Measurements from ENCODE around the gene UBE3A. TPM values are rescaled to one million over a fixed set of nuclear protein-coding genes. Genes with fewer than 3 reads are reported as not detected.

Gene UBE3A
- total RNA-seq, 4 donors from 2014 or later: 73.9 to 97.6 (median 80.1) TPM

DNA sequence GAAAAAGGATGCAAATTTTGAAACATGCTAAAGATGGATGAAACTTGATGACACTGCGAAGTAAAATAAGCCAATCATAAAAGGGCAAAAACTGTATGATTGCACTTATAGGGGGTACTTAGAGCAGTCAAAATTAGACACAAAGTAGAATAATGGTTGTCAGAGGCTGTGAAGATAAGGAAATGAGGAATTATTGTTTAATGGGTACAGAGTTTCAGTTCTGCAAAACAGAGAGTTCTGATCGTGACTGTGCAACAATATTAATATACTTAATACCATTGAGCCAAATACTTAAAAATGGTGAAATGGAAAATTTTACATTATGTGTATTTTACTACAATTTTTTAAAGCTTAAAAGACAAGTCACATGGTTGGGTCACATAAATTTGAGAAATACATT, 35.1 kb downstream of the UBE3A start:
- H3K4me3 ChIP-seq: no peak overlapping the region
- peaks cover 6 to 30% (median 25%) of the 10 kb centered on the region in 4 donors for H3K4me1 ChIP-seq
- 89% methylated on average over 2 of the region's 2 CpGs for WGBS
- peaks cover 0 to 22% (median 11%) of the 10 kb centered on the region in 4 donors for H3K9me3 ChIP-seq
- intact Hi-C loops (cut with DNase I): no loop called here
- peaks cover 12 to 37% (median 26%) of the 10 kb centered on the region in 4 donors for H3K36me3 ChIP-seq
- no peaks in the 10 kb centered on the region for H3K27me3 ChIP-seq
- DNase-seq (ENCODE audit: extremely low spot score): no peak
- TF ChIP-seq POLR2A (IDR thresholded peaks at IDR 0.05; ENCODE audit: low read depth) (no peak), POLR2AphosphoS5 (IDR thresholded peaks at IDR 0.05) (no peak), EP300 (IDR thresholded peaks at IDR 0.05) (no peak)
- TF ChIP-seq, protein P1, sequence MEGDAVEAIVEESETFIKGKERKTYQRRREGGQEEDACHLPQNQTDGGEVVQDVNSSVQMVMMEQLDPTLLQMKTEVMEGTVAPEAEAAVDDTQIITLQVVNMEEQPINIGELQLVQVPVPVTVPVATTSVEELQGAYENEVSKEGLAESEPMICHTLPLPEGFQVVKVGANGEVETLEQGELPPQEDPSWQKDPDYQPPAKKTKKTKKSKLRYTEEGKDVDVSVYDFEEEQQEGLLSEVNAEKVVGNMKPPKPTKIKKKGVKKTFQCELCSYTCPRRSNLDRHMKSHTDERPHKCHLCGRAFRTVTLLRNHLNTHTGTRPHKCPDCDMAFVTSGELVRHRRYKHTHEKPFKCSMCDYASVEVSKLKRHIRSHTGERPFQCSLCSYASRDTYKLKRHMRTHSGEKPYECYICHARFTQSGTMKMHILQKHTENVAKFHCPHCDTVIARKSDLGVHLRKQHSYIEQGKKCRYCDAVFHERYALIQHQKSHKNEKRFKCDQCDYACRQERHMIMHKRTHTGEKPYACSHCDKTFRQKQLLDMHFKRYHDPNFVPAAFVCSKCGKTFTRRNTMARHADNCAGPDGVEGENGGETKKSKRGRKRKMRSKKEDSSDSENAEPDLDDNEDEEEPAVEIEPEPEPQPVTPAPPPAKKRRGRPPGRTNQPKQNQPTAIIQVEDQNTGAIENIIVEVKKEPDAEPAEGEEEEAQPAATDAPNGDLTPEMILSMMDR (IDR thresholded peaks at IDR 0.05): no peak
- H3K27ac ChIP-seq (replicated peaks in 1 of 4): no peak overlapping the region

DNA sequence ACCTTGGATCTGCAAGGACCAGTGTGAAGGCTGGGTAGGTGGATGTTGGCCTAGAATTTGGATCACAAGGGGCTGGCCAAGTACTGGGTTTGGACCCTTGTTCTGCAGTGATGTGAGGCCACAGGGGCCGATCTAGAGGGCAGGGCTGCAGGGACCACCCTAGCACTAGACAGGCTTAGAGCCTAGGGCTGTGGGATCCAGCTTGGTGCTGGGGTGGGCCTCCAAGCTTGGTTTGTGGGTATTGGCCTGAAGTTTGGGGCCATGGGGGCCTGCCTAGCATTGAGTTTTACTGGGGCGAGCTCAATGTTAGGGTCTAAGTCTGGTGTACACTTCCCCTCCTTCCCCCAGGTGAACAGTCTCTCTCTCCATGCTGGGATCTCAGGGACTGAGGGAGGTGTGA, 36.5 kb downstream of the UBE3A start:
- TF ChIP-seq POLR2A (IDR thresholded peaks at IDR 0.05; ENCODE audit: low read depth): no peak
- Histone ChIP-seq H3K36me3 (peaks cover 12 to 37% (median 26%) of the 10 kb centered on the region in 4 donors), H3K27ac (replicated peaks in 1 of 4) (no peak overlapping the region), H3K4me1 (peaks cover 6 to 20% (median 14%) of the 10 kb centered on the region in 4 donors), H3K27me3 (no peaks in the 10 kb centered on the region), H3K4me3 (no peak overlapping the region), H3K9me3 (peaks cover 0 to 22% (median 11%) of the 10 kb centered on the region in 4 donors)
- no peak for DNase-seq (ENCODE audit: extremely low spot score)
- 86% methylated on average over 1 of the region's 2 CpGs for WGBS
- intact Hi-C loops (cut with DNase I): no loop called here

DNA sequence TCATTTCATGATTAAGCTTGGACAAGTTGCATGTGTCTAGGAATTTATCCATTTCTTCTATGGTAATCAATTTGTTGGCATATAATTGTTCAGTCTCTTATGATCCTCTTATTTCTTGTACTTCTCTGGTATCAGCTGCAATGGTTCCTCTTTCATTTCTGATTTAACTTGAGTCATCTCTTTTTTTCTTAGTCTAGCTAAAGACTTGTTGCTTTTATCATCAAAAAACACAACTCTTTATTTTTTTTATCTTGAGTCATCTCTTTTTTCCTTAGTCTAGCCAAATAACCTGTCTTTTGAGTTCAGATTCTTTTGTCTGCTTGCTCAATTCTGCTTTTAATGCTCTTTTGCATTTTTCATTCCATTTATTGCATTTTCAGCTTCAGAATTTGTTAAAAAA, 37.3 kb downstream of the UBE3A start:
- intact Hi-C loops (cut with DNase I): no loop called here
- DNase-seq (ENCODE audit: extremely low spot score): no peak
- H3K4me1 ChIP-seq: peaks cover 6 to 18% (median 10%) of the 10 kb centered on the region in 4 donors
- H3K36me3 ChIP-seq: peaks cover 12 to 37% (median 26%) of the 10 kb centered on the region in 4 donors
- H3K27ac ChIP-seq (replicated peaks in 1 of 4): no peak overlapping the region
- H3K9me3 ChIP-seq: peaks cover 0 to 22% (median 11%) of the 10 kb centered on the region in 4 donors
- no peak overlapping the region for H3K4me3 ChIP-seq
- no peaks in the 10 kb centered on the region for H3K27me3 ChIP-seq
- TF ChIP-seq POLR2A (IDR thresholded peaks at IDR 0.05; ENCODE audit: low read depth) (no peak), EP300 (IDR thresholded peaks at IDR 0.05) (no peak), POLR2AphosphoS5 (IDR thresholded peaks at IDR 0.05) (no peak)
- TF ChIP-seq, protein P1 (IDR thresholded peaks at IDR 0.05): no peak

DNA sequence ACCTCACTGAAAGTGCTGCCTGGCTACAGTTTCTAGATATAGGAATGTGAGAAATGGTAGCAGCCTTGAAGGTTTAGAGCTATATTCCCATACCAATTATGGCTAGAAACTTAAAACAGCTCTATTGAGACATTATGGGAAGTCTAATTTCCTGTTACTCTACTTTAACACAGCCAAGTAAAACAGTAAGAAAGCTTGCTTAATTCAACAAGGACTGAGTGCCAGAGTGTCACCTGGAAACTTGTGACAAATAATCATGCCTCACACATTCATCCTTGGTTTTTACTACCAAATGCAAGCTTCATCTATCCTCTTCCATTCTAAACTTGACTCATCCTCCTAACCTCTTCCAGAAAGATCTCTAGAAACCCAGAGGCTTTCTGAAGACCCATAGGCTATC, 41.7 kb downstream of the UBE3A start:
- TF ChIP-seq POLR2A (IDR thresholded peaks at IDR 0.05; ENCODE audit: low read depth): no peak
- no peak for TF ChIP-seq POLR2AphosphoS5 (IDR thresholded peaks at IDR 0.05)
- TF ChIP-seq, protein P1 (IDR thresholded peaks at IDR 0.05): no peak
- TF ChIP-seq EP300 (IDR thresholded peaks at IDR 0.05): no peak
- H3K4me3 ChIP-seq: no peak overlapping the region
- no peaks in the 10 kb centered on the region for H3K27me3 ChIP-seq
- H3K36me3 ChIP-seq: peaks cover 0 to 8% (median 5%) of the 10 kb centered on the region in 4 donors
- H3K9me3 ChIP-seq: peaks cover 0 to 12% (median 7%) of the 10 kb centered on the region in 4 donors
- no peak overlapping the region for H3K27ac ChIP-seq (replicated peaks in 1 of 4)
- H3K4me1 ChIP-seq: peaks cover 4 to 31% (median 24%) of the 10 kb centered on the region in 4 donors
- intact Hi-C loops (cut with DNase I): no loop called here
- DNase-seq (ENCODE audit: extremely low spot score): no peak

DNA sequence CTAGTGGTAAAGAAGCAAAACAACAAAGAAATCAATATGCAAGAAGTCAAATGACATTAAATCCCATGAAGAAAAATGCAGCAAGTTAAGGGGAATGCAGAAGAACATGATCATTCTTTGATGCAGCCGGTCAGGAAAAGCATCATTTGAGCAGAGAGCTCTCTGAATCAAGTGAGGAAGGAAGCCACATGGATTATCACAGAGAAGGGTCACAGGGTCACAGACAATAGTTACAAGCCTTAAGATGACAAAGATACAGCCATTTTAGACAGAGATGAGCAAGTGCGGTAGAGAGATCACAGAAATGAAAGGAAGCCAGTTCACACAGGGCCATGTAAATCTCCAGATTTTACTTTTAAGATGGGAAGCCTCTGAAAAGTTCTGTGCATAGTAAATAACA, 43.9 kb downstream of the UBE3A start:
- 75% methylated on average over 2 of the region's 2 CpGs for WGBS
- Histone ChIP-seq H3K9me3 (no peaks in the 10 kb centered on the region), H3K4me1 (peaks cover 11 to 41% (median 25%) of the 10 kb centered on the region in 4 donors), H3K27ac (replicated peaks in 1 of 4) (no peak overlapping the region), H3K4me3 (no peak overlapping the region), H3K27me3 (no peaks in the 10 kb centered on the region), H3K36me3 (no peaks in the 10 kb centered on the region)
- intact Hi-C loops (cut with DNase I): no loop called here
- DNase-seq (ENCODE audit: extremely low spot score): no peak
- no peak for TF ChIP-seq POLR2AphosphoS5 (IDR thresholded peaks at IDR 0.05)

DNA sequence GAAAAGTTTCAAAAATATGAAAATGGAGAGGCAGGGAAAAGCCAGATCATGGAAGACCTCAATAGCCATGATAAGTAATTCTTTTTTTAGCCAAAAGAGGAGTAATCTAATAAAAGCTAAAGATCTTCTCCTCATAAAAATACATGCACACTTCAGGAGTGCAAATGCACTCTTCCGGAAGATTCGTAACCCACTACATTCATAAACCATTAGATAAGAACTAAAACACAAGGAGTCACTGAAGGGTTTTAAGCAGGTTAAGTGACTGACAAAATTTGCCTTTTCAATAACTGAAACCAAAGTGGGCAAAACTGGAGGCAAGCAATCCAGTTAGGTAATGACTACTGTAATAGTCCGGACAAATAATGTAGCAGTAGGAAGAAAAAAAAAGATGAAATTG, 46.0 kb downstream of the UBE3A start:
- Histone ChIP-seq H3K27ac (replicated peaks in 1 of 4) (peak overlapping the region in 2 of 4 donors; percentile 21 to 35), H3K4me3 (no peak overlapping the region), H3K9me3 (no peaks in the 10 kb centered on the region), H3K27me3 (no peaks in the 10 kb centered on the region), H3K4me1 (peaks cover 11 to 41% (median 25%) of the 10 kb centered on the region in 4 donors), H3K36me3 (no peaks in the 10 kb centered on the region)
- no peak for DNase-seq (ENCODE audit: extremely low spot score)
- 93% methylated on average over 3 of the region's 3 CpGs for WGBS
- intact Hi-C loops (cut with DNase I): no loop called here
- TF ChIP-seq POLR2AphosphoS5 (IDR thresholded peaks at IDR 0.05) (no peak), POLR2A (IDR thresholded peaks at IDR 0.05; ENCODE audit: low read depth) (no peak), EP300 (IDR thresholded peaks at IDR 0.05) (no peak)
- TF ChIP-seq, protein P1 (IDR thresholded peaks at IDR 0.05): no peak

Data from esophagus muscularis mucosa (tissue), 4 donors.